Activated CD4-positive, alpha-beta T cell treated with anti-CD3 and anti-CD28 coated beads, Interleukin-2, Interleukin-6, amounts not matched to agents 100 ng/mL and 50 ng/mL, durations not matched to agents 16 hours and 8 hours (primary cell): ENCODE measurements around the gene TMEM120B.

Source experiments
- DNase-seq: peaks from one replicate; pipeline ENCODE4 v3.0.0-alpha.2; 2020

Gene TMEM120B

DNA sequence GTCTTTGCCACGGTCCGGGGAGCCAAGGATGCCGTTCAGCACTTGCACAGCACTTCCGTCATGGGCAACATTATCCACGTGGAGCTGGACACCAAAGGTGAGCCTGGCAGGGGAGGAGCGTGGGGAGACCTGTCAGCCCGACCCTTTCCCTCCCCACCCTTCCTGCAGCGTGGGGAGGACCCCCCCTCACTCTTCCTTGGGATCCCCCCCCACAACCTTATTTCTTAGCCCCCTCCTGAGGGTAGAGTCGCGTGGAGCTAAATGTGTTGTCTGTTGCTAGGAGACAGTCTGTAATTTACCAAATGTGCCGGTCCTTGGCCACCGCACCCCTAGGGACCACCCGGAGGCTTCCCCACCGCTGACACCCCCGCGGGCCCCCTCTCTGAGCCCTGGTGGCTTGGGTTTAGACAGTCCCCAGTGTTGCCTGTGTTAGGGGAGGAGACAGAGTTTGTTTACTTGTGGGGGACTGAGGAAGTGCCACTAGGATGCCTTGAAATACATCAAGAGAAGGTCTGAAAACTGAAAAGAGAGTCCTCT is 93.5 kb downstream of the TMEM120B start:
- DNase-seq = no peak

DNA sequence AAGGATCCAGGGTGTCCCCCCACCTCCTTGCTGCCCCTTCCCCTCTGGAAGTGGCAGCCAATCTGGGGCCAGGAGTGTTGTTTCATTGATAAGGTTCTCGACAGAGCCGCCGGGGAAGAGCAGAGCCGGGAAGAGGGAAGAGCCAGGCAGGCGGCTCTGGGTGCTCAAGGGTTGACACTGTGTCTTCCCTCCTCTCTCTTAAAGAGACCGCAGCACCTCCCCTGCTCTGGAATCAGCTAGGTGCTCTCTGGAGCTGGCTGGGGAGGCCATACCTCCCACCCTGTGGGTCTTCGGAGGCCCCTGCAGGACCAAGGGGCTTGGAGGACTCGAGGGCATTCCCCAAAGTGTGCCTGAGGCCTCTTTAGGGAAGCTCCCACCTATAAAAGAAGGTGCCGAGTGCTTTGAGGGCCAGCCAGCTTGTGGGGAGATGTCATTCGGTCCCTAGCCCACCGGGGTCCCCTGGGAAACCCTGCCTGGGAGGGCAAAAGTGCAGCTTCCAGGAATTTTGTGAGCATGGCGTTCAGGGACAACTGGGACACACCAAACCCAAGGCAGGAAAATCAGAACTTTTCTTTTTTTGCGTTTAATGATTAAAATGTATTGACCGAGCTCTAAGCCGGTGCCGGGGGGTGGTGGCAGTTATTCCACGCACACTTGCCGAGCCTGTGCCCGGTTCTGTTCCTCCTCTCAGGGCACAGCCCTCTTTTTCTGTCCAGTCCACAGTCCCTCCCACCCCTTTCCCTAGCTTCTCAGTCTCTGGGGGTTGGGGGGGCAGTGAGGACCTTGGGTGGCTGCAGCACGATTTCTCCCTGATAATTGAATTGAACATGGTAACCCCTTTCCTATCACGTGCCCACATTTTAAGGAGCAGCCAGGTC is 94.2 kb downstream of the TMEM120B start:
- DNase-seq = no peak

DNA sequence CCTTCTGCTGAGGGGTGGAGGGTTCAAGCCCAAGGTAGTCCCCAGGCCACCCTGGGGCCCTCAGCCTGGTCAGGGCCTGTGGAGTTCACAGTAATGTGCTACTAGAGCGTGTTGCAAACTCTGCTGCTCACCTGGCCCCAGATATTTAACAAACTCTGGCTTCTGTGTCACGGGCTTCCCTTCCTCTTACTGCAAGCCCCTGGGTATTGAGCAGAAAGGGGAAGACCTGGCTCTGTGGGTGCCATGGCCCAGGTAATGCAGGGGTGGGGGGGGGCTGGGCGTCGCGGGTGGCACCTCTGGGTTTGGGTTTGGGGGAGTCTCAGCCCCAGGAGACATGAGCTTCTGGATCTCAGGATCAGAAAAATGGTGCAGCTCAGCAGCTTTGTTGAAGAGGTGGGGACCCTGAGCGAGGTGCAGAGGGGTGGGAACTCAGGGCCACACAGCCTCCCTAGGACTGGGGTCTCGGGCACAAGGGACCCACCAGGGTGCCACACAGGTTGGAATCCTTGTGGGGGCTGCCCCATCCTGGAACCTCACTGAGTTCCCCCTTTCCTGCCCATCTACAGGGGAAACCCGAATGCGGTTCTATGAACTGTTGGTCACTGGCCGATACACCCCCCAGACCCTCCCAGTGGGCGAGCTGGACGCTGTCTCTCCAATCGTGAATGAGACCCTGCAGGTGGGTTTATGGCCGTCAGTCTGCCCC is 95.2 kb downstream of the TMEM120B start:
- no peak for DNase-seq

DNA sequence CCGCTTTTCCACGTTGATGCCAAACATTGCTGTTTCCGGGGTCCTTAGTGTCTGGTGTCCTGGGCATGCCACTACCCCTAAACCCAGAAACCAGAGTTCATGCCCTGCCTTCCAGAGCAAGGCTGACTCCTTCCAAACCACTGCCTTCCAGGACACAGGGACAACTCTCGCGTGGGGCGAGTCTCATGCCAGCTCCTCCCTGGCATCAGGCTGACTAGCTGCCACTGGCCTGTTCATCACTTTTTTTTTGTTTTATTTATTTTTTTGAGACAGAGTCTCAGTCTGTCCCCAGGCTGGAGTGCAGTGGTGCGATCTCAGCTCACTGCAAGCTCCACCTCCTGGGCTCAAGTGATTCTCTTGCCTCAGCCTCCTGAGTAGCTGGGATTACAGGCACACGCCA is 96.1 kb downstream of the TMEM120B start:
- DNase-seq = no peak

DNA sequence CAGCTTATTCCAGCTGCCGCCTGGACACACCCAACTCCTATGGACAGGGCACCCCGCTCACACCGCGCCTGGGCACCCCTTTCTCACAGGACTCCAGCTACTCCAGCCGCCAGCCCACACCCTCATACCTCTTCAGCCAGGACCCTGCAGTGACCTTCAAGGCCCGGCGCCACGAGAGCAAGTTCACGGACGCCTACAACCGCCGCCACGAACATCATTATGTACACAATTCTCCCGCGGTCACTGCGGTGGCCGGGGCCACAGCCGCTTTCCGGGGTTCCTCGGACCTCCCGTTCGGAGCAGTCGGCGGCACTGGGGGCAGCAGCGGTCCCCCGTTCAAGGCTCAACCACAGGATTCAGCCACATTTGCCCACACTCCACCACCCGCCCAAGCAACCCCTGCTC is 97.2 kb downstream of the TMEM120B start:
- DNase-seq = no peak

DNA sequence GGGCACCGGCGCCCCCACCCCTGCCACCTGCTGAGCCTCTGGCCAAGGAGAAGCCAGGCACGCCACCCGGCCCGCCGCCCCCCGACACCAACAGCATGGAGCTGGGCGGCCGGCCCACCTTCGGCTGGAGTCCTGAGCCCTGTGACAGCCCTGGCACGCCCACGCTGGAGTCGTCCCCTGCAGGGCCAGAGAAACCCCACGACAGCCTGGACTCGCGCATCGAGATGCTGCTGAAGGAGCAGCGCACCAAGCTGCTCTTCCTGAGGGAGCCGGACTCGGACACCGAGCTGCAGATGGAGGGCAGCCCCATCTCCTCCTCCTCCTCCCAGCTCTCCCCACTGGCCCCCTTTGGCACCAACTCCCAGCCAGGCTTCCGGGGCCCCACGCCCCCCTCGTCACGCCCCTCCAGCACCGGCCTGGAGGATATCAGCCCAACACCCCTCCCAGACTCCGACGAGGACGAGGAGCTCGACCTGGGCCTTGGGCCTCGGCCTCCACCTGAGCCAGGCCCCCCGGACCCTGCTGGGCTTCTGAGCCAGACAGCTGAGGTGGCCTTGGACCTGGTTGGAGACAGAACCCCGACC is 97.8 kb downstream of the TMEM120B start:
- DNase-seq = no peak

DNA sequence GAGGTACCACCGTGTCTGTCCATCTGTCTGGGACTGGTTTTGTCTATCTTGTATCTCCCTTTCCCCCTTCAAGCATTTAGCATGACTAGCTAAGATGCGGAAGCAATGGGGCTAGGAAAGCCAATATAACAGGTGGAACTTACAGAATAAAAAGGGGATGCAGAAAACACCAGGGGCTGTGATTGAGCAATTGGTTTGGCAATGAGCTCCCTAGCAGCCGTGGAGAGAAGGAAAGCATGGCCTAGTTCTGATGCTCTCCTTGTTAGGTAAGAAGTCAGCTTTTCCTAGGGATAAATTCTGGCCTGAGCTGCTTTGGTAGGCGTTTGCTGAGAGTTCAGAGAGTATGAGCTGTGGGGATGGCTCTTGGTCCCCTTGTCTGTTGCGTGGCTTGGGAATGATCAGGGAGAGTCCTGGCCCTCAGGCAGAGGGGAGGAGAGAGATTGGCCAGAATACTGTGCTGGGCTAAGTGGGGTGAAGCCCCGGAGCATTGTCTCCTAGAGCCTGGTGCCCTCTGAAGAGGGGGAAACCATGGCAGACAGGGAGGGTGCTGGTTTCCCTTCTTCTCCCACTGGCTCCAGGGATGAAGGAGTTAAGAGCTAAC is 98.4 kb downstream of the TMEM120B start:
- DNase-seq = no peak

DNA sequence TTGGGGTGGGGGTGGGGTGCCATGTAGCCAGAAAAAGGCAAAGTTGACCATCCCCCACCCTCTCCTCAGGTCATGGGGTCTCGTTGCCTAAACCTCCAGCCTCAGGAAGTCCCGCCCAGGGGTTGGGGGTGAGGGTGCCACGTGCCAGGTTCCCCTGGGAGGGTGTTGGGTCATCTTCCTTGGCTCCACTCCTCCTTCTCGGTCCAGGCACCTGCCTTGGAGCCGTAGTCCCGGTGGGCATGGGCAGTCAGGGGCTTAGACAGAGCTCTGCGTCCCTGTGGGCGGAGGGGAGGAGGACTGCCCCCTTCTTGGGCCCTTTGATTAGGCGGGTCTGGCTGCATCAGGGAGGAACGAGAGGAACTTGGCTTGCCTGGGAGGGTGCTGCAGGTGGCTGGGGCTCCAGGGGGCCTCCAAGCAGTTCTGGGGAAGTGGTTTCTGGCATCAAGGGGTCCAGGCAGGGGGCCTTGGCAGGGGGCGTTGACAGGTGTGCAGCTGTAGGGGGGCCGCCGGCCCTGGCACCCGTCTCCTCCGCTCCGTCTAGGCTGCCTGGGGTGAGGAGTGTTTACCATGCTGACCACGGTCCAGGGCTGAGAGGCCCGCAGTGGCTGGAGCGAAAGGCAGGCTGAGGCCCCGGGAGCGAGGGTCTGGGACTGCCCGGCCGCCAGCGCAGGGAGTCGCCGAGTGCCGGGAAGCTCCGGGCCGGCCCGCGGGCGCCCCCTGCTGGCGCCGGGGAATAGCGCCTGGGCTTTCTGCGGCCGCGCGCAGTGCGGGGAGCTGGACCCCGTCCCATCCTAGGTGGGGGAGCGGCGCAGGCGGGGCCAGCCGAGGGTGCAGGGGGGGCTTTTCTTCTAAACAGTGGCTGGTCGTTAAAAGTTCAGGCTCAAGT is 99.1 kb downstream of the TMEM120B start:
- DNase-seq = peak; percentile 78

DNA sequence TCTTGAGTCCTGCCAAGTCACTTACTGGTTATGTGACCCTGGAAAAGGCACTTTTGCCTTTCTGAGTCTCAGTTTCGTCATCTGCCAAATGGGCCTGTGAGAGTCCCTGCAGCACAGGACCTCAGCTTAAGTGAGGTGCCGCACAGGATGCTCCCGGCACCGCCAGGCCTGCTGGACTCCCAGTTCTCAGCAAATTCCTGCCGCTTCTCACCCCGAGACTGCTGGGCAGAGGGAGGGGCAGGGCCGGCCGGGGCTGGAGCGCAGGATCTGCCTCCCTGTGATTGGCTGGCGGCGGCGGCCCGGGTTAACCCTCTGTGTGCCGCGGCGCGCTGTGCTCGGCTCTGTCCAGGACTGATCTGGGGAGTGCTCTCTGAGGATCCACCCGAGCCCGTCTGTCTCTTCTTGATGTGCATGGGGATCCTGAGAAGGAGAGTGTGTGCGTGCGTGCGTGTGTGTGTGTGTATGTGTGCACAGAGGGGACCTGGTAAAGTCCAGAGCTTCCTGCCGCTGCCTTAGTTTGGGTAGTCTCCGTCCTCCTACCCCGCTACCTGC is 99.8 kb downstream of the TMEM120B start:
- peak; percentile 65 for DNase-seq

DNA sequence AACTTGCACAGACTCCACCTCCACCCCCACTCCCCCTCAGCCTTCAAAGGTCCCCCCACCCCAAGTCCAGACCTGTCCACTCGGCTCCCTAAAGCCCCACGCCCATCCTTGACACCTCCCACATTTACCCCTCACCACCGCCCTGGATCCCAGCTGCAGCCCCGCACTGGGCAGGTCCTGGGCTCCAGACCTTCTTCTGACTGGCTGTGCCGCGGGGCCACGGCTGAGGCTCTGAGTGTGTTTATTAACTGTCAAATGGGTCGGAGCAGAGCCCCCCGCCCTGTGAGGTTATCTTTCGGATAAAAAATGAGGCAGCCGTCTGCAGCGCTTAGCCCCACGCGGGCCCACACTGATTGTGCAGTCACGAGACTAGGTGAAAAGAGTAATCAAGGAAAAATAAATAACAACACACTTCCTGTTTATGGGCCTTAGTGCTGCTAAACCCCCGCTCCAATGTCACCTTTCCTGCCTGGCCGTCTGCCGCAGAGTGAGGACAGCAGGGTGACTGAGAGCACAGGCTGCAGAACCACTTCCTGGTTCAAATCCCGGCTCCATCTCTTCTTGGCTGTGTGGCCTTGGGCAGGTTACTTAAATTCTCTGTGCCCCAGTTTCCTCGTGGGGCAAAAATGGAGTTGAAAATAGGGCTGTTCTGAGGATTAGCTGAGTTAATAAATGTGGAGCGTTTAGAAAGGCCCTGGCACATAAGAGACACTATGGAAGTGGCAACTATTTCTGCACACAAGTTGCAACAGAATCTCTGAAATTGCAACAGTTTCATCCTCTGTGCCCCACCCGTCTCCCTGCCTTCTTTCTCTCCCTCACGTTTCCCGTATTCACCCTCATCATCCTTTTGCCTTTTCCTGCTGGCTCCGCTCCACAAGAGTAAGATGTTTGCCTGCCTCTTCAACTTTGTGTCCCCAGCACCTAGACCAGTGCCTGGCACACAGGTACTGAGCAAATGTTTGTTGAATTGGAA is 100.7 kb downstream of the TMEM120B start:
- no peak for DNase-seq

DNA sequence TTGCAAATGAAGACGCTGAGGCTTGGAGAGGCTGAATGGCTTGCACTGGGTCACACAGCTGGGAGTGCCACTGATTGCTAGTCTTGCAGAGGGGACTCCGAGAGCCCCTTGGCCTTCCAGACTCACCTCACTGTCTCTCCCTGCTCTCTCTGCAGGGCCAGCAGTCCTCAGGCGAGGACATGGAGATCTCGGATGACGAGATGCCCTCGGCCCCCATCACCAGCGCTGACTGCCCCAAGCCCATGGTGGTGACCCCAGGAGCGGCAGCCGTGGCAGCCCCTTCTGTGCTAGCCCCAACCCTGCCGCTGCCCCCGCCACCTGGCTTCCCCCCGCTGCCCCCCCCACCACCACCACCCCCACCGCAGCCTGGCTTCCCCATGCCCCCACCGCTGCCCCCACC is 101.4 kb downstream of the TMEM120B start:
- DNase-seq = no peak

DNA sequence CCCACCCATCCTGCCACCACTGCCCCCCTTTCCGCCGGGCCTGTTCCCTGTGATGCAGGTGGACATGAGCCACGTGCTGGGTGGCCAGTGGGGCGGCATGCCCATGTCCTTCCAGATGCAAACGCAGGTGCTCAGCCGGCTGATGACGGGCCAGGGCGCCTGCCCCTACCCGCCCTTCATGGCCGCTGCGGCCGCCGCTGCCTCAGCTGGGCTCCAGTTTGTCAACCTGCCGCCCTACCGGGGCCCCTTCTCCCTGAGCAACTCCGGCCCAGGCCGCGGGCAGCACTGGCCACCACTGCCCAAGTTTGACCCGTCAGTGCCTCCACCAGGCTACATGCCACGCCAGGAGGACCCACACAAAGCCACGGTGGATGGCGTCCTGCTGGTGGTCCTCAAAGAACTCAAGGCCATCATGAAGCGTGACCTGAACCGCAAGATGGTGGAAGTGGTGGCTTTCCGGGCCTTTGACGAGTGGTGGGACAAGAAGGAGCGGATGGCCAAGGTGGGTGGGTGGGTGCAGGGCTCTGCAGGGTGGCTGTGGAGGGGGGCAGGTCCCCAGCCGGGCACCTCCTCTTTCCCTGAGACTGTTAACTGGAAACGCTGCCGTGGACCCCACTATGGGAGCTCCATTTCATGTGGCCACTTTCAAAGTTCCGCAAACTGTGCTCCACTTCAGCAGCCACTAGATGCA is 102.0 kb downstream of the TMEM120B start:
- no peak for DNase-seq

DNA sequence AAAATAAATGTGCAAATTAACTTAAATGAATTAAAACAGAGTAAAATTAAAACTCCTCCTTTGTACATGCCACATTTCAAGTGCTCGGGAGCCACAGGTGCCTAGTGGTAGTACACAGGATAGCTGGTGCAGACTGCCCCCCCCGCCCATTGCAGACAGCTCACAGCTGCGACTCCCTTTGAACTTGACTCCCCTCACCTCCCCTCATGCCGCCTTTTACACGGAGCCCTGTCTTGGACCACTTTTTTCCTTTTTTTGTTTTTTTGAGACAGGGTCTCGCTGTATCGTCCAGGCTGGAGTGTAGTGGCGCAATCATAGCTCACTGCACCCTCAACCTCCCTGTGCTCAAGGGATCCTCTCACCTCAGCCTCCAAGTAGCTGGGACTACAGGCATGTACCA is 102.7 kb downstream of the TMEM120B start:
- DNase-seq = no peak

DNA sequence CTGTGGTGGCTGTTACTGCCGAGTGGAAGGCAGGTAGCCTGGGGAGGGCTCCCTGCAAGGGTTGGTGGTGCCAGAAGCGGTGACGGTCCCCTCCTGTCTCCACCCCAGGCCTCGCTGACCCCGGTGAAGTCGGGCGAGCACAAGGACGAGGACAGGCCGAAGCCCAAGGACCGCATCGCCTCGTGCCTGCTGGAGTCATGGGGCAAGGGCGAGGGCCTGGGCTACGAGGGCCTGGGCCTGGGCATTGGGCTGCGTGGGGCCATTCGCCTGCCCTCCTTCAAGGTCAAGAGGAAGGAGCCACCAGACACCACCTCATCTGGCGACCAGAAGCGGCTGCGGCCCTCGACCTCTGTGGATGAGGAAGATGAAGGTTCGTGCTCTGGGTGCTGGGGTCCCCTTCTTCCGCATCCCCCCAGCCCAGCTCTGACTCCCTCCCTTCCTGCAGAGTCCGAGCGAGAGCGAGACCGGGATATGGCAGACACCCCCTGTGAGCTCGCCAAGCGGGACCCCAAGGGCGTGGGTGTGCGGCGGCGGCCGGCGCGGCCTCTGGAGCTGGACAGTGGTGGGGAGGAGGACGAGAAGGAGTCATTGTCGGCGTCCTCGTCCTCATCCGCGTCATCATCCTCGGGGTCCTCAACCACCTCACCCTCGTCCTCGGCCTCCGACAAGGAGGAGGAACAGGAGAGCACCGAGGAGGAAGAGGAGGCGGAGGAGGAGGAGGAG is 104.5 kb downstream of the TMEM120B start:
- no peak for DNase-seq

DNA sequence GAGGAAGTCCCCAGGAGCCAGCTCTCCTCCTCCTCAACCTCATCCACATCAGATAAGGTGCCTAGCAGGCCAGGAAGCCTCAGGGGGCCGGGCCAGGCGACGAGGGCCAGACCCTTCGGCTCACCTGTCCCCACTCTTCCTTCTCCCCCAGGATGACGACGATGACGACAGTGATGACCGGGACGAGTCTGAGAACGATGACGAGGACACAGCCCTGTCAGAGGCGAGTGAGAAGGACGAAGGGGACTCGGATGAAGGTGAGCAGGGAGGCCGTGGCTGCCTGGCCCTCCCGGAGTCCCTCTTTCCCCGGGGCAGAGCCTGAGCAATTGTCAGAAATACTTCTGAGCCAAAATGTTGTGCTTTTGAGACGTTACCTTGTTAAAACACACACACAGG is 105.1 kb downstream of the TMEM120B start:
- no peak for DNase-seq

DNA sequence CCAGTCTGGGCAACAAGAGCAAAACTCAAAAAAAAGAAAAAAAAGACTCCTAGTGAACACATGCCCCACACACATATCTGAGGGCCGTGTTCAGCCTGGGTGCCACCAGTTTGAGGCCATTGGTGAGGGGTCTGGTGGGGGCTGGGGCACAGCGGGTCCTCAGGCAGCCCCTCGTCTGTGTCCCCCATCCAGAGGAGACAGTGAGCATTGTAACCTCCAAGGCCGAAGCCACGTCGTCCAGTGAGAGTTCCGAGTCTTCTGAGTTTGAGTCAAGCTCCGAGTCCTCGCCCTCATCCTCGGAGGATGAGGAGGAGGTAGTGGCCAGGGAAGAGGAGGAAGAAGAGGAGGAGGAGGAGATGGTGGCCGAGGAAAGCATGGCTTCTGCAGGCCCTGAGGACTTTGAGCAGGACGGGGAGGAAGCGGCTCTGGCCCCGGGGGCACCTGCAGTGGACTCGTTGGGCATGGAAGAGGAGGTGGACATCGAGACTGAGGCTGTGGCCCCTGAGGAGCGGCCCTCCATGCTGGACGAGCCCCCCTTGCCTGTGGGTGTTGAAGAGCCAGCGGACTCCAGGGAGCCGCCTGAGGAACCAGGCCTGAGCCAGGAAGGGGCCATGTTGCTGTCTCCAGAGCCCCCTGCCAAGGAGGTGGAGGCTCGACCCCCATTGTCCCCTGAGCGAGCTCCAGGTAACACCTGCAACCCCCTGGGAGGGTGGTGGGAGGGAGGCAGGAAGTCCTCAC is 106.8 kb downstream of the TMEM120B start:
- DNase-seq = no peak

DNA sequence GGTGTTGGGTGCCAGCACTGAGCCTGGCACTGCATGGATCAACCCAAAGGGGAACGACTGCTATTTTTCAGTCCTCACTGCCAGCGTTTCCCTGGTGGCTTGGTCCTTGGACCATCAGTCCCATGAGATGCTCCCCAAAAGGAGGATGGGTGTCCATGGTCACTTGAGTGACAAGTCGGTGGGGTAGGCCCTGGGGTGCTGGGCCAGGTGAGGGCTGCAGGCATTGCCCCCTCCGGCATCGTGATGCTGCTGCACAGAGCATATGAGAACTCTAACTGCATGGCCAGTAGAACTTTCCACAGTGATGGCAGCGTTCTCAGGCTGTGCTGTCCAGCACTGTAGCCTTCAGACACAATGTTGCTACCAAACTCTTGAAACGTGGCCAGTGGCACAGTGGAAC is 107.5 kb downstream of the TMEM120B start:
- DNase-seq = no peak

DNA sequence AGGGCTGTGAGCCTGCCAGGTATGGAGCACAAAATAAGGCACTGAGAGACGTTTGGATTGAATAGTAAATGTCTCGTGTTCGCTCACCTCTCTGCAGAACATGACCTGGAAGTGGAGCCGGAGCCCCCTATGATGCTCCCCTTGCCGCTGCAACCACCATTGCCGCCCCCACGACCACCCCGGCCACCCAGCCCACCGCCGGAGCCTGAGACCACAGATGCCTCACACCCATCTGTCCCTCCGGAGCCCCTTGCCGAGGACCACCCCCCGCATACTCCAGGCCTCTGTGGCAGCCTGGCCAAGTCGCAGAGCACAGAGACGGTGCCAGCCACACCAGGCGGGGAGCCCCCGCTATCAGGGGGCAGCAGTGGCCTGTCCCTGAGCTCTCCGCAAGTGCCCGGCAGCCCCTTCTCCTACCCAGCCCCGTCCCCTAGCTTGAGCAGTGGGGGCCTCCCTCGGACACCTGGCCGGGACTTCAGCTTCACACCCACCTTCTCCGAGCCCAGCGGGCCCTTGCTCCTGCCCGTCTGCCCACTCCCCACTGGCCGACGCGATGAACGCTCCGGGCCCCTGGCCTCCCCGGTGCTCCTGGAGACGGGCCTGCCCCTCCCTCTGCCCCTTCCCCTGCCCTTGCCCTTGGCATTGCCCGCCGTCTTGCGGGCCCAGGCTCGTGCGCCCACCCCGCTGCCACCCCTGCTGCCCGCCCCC is 110.0 kb downstream of the TMEM120B start:
- DNase-seq = no peak
